HG02571 (cell line): ENCODE measurements around the gene PDGFA.

Experiments
- ATAC-seq: cut with Tn5 transposase; IDR thresholded peaks from one replicate; pipeline ENCODE4 v1.9.1; 2021; ENCODE audit warnings: mild to moderate bottlenecking, moderate library complexity; ENCODE audit not compliant: unreplicated experiment

Gene PDGFA

DNA sequence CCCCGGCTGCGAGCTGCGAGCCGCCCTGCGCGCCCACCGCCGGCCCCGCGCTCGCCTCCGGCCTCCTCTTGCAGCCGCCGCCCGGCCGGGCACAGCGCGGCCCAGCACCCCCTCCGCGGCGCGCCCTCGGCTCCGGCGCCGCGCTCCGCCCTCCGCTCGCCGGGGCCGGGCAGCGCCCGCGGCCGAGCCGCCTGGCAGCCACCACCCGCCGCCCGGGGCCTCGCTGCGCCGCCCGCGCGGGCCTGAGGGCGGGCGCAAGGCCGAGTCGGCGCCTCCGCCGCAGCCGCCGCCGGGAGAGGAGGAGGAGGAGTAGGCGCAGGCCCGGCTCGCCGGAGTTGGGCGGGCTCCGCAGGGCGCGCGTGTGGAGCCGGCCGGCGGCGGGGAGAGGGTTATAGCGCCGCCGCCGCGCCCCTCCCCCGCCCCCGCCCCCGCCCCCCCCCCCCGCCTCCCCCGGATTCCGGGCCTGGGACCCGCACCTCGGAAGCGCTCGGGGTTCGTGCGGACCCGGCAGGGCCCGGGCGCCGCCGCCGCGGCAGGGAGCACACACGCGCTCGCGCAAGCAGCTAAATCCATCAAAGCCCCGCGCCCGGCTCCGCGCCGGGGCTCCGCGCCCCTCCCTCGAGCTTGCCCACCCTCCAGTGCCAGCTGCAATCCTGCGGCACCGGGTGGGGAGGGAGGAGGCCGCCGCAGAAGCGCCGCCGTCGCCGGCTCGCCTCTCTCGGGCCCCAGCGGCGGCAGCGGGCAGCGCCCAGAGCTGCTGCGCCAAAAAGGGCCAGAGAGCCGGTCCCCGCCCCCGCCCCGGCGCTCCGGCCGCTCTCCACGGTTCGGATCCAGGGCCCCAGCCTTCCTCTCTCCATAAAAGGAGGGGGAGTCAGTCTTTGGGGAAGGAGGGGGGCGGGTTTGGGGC is at the start of gene PDGFA:
TSS of gene PDGFA (minus strand) at position 363 of the 907 bp plus-strand sequence. CDS start 845 bp downstream, outside the sequence.
- ATAC-seq: no peak

DNA sequence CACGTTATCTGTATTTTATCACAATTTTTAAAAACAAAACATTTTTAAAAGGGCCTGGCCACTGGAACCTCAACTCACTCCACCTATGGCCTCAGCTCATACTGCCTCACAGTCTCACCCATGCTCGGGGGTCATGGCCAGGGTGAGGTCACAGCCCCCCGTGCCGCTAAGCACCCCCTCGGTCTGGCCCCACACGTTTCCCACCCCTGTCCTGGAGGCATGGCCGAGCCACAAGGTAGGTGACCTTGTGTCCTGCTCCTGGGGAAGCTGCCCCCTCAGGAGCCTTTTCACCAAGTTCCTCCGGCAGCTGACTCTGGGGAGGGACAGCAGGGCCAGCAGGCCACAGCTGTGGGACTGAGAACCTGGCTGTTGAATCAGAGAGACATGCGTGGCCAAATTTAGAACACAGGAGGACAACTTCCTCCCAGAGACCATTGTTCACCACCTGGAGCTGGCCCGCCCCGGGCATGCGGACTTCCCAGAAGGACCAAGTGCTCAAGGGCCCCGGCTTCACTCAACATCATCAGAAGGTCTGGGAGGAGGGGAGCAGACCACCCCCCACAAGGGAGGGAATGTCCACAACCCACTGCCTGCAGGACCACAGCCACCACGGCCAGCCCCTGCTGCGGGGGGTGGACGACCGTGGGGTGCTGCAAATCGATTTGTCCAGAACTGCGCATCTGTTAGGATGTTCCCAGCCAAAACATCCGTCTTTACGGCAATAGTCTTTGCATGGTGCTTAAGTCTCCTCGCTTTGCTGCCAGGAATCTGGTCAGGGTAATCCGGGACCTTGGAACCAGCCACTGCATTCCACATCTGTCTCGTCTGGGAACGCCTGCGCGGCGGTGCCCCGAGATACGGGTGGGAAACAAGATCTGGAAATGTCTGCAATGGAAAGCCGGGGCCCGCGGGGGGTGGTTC is 48.6 kb upstream of the PDGFA start:
- ATAC-seq: no peak

DNA sequence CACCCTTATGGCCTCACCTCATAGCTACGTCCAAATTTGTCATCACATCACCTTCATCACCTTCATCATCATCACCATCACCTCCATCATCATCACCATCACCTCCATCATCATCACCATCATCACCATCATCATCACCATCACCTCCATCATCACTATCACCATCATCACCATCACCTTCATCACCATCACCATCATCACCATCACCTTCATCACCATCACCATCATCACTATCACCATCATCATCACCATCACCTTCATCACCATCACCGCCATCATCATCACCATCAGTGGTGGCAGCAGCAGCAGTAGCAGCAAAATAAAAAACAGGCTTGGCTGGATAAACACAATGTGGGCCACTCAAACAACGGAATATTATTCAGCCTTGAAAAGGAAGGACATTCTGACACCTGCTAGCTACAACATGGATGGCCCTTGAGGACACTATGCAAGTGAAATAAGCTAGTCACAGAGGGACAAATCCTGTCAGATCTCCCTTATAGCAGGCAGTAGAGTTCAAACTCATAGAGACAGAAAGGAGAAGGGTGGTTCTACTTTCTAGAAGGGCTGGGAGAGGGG is 47.7 kb upstream of the PDGFA start:
- ATAC-seq: no peak

DNA sequence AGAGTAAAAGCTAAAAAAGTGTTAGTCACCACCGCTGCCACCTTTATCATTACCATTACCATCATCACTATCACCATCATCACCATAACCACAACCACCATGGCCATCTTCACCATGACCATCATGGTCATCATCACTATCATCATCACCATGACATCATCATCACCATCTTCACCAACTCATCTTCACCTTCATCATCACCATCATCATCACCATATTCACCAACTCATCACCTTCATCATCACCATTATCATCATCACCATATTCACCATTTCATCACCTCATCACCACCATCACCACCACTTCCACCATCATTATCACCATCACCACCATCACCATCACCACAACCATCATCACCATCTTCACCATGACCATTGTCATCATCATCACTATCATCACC is 46.5 kb upstream of the PDGFA start:
- no peak for ATAC-seq

DNA sequence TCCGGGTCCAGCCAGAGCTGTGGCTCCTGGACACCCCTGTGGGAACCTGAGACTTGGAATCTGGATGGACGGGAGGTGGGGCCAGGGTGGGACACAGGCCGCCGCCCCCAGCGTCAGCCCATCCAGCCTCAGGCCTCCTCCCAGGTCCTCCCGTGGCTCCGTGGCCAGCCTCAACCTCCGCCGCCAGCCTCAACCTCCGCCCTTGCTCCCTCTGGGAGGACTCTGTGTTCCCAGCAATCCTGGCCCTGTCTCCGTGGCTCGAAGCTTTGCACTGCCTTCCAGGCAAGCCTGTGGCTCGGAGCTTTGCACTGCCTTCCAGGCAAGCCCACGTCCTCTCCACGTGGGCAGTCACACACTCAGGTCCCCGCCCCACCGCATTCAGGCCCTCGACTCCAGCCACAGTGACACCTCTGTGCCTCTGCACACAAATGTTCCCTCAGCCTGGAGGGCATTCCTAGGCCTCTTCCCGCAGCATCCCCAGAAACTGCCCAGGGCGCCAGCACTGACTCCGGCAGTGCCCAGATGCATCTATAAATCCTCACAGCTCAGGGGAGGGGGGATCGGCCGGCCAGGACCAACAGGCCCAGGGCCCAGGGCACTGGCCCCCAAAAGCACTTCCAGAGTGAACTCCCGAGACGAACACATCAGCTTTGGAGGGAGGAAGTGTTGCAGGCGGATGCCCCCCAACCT is 44.7 kb upstream of the PDGFA start:
- ATAC-seq: no peak

DNA sequence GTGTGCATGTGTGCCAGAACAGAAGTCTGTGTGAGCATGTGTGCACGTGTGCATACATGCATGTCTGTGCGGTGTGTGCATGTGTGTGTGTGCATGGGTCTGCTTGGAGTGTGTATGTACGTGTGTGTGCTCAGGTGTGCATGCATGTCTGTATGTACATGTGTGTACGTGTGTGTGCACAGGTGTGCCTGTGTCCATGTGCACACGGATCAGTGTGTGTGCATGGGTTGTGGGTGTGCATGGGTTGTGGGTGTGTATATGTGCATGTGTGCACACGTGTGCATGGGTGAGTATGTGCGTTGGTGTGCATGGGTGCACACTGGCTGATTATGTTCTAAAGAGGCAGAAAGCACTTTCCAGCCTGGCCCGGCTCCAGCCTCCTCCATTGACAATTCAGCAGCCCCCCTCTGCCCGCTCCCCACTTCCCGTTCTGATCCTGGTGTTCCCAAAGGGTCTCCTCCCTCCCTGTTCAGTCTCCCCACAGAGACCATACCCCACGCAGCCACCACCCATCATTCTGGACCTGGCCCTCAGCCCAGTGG is 44.1 kb upstream of the PDGFA start:
- ATAC-seq: no peak

DNA sequence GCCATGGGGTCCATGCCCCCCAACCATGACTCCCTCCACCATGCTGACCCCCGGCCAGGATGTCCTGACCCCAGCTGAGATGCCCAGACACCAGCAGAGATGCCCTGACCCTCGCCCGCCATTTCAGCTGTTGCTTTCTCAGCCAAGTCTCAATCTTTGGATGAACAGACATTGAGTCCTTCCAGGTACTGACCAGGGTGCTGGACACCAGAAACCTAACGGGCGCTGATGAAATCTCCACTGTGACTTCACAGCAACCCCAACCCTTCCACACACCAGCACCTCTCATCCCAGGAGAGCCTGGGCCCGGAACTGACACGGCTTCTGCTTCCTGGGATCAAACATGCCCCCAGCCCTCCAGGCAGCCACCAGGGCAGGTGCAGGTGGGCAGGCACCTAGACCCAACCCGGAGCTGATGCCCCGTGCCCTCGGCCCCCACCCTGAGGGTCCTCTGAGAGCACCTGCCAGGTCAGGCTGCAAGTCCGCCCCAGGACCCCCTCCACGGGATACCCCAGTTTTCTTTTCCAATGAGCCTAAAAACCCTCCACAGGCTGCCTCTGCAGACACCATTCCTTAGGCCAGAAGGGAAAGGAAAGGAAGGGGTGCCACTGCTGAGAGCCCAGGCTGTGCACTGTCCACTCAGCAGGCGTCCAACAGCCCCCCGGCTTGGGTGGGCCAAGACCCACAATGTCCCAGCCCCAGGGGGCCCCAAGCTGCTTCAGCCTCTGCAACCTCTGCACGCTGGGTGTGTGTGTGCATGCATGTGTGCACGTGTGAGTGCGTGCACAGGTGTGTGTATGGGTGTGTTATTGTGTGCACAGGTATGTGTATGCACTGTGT is 43.4 kb upstream of the PDGFA start:
- no peak for ATAC-seq

DNA sequence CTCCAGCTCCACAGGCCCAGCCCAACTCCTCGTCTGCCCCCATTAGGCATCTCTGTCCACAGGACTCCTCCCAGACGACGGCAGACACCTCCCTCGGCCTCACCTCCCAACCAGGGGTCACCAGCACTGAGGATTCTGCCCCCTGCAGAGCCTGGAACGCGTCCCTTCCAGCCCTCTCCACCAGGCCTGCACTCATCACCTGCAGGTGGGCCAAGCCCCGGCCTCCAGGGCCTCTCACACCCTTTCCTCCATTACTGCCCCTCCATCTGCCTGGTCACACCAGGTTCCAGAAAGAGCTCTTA is 42.7 kb upstream of the PDGFA start:
- no peak for ATAC-seq

DNA sequence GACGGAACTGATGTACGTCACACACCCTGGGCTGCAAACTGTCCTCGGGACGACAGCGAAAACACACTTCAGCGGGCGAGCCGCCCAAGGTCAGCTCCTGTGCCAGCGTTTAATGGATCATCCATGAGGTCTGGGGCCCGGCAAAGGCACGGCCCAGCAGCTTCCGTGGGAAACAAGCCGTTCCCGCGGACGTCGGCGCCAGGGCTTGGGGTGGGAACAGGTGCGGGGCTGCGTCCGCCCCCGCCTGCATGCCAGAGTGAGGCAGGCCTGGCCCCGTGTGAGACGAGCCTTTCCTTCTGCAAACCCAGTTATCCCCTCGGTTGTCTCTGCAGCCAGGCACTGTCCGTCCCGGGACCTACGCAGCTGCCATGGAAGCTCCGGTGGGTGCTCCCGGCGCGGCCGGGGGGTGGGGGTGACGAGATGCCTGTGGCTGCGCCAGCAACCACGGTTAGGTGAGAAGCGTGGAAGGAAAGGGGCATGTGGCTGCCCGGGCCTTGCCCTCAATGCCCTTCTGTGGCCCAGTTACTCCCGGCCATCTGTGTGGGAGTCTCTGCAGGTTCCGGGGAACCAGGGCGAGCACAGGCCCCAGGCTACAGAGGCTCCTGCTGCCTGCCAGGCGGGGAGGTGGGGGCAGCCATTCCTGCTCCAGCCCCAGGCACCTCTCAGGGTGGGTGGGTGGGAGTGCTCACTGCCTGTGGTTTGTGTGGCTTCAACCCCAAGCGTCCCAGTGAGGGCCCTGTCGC is 42.2 kb upstream of the PDGFA start:
- no peak for ATAC-seq

DNA sequence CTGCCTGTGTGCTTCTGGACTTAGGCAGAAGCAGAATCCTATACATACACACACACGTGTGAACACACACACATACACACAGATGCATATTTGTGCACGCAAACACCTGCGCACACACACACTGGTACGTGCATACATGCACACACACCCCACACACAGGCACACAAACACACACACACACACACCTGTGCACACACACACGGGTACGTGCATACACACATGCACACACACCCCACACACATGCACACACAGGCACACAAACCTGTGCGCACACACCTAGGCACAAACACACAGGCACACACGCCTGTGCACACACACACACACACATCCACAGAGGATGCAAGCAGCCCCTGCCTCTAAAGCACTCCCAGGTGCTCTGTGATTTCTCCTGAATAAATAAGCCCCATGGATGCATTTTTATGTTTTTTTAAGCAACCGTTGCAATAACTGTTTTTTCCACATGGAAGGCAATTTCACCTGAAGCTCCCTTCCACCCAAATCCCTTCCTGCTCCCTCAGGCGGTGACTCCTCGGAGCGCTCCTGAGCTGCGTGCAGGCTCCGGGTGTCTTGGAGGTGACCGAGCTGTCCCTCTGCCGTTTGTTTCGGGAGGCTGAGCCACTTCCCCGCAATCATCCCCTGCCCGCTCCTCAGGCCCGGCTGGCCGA is 41.5 kb upstream of the PDGFA start:
- no peak for ATAC-seq

DNA sequence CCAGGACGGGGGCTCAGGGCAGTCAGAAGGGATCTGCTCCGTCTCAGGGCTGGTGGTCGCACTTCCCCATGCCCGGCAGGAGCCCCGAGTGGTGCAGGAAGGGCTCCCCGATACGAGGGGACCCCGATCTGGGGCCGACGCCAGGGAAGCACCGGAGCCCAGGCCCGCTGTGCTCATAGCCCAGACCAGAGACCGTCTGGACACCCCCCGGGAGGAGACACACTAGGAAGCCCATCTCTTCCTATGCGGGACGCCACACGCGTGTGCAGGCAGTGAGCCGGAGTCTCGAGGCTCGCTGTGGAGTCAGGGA is 39.7 kb upstream of the PDGFA start:
- ATAC-seq: no peak

DNA sequence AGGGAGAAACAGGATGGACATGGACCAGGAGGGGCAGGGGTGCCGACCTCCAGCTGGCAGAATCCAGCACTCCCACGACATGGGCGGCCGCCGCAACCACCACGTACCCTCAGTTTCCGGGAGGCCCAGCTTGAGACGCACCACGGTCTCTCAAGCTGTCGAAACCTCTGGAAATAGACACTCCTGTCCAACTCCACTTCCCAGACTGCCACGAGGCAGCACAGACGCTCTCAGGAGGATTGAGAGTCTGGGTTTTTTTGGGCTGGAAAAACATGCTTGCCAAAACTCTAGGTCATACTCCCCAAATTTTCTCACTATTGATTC is 37.9 kb upstream of the PDGFA start:
- no peak for ATAC-seq

DNA sequence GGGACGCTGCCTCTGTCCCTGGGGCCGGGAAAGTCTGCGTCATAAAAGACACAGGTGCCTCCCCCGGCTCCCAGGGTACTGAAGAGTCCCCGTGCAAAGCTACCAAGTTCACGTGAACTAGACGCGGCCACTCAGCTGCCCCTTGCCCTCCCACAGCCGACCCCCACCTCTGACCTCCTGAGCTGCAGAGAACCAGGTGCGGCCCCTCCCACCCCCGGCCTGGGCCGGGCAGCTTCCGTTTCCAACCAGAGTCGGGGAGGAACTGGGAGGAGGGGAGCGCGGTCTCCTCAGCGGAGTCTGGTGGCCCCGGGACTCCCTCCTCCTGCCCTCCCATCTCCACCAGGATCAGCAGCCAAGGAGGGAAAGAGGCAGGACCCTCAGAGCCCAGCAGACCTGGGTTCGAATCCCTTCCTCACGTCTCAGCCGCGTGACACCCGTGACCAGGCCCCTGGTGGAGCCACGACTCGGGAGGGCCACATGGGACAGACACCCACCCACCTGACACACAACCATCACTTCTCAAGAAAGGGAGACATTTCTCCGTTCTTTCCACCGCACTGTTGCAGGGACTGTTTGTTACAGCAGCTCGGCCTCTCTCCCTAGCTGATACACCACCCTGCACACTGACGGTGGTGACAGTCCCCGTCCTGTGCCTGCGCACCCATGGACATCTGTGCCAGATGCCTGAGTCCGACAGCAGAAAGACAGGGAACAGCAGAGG is 37.4 kb upstream of the PDGFA start:
- ATAC-seq: no peak

DNA sequence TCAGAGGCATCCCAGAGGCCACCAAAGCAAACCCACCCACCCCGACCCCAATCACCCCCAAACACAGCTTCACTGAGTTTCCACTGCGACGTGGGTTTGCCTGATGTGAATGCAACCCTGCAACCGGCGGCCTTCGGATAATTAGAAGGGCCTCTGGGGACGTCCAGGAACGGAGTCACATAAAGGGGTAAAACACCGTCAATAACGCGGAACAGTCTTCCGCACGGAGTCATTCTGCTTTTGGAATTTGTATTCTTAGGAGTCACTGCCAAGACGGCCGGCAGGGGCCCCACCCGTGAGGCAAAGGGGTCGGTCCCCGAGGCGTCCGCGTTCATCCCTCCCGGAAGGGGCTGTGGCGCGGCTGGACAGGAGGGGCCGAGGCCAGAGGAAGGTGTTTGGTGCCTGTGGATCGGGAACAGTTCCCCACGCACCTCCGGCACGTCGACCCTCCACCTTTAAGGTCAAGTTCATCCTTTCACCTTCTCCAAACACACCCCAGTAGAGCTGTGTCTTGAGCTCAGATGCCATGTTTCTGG is 36.7 kb upstream of the PDGFA start:
- ATAC-seq: no peak

DNA sequence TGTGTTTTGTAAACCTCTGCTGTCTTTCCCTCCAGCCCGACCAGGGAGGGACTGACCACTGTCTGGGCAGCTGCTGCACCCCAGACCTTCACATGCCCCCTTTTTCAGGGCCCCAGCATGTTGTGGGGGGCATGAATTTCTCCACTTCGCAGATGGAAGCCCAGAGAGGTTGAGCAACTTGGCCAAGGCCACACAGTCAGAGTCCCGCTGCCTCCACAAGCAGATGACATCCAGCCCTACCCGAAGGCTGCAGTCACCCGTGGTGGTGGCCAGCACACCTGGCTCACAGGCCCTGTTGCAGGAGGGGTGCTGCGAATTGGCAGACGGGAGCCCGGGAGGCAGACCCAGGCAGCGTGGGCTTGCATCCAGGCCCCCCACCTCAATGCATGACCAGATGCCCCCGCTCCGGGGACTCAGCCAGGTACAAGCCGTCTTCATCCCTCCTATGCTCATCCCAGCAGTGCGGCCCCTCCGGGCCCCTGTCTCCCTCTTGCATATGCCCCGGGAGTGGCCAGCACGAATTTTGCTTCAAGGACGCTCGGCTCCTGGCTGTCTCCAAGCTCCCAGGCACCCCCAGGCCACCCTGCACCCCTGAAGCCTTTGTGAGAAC is 36.0 kb upstream of the PDGFA start:
- ATAC-seq: no peak

DNA sequence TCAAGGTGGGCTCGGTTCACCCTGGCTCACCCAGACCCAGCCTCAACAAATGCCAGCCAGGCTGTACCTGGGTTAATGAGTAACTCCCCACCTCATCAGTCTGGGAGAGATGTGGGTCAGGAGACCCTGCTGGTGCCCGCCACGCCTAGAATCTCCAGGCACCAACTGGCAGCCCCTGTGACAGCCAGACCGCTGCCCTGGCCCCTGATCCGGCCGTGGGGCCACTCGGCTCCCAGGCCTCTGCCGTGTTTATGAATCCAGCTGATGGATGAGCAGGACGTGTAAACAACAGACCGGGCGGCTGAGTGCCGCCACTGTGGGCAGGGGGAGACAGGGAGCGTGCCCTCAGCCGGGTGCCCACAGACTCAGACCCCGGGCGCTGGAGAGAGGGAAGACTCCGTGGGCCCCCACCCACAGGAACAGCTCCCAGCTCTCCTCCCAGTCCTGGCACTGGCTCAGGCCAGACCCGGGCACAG is 34.0 kb upstream of the PDGFA start:
- ATAC-seq: no peak

DNA sequence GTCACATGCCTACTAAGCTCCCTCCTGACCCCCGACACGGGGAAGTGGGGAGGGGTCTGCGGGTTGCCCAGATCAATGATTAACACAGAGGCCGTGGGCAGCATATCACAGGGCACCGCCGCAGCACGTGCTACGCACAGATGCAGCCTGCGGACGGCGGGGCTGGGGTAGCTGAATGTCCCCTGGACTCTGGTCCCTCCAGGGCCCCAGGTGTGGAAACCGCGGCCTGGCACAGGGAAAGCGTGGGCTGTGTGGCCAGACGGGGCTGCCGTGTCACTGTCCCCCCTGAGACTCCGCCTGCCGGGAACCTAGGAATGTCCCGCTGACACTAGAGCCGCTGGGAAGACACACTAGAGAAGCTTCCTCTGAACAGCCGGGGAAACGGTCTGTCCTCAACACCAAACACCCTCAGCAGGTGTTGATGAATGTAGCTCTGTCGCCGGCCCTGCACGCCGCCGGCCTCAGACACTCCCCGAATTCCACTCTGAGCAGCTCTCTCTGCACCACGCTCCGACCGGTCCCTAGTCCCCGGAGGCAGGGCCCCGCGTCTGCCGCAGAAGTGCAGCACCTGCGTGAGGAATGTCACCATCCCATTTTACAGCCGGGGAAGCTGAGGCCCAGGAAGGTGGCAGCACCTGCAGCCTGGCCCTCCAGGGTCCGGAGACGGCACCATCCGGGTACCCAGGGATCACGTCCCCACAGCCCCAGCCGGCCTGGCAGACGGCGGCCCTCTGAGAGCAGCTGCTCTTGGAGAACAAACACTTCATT is 33.4 kb upstream of the PDGFA start:
- no peak for ATAC-seq
